Lung (tissue), 12 donors: ENCODE results near the gene XXYLT1. TPM values are rescaled to one million over a fixed set of nuclear protein-coding genes. Genes with fewer than 3 reads are reported as not detected.

Experiments
- ATAC-seq: fragments of 200-7000 bp; cut with Tn5 transposase; one replicate; pipeline ENCODE4 v1.9.1; 2020; ENCODE audit warnings: moderate number of reproducible peaks; ENCODE audit not compliant: insufficient read depth, low FRiP score
- DNase-seq, 3 donors: peaks; one replicate each; pipeline ENCODE4 v3.0.0-alpha.2; 2013 to 2017
- H3K27ac ChIP-seq, 2 donors: one replicate each; pipeline ENCODE4 v1.5.1; 2013; ENCODE audit warnings: mild to moderate bottlenecking in 2 of 2, moderate library complexity in 2 of 2, control low read depth in 1 of 2, inconsistent platforms in 1 of 2, low read depth in 1 of 2, low read length in 1 of 2
- H3K27me3 ChIP-seq, 3 donors: one replicate each; pipeline ENCODE4 v1.5.1; 2013; ENCODE audit warnings: low read length in 2 of 3; ENCODE audit not compliant: control insufficient read depth in 3 of 3, insufficient read depth in 3 of 3
- H3K36me3 ChIP-seq, 4 donors: one replicate each; pipeline ENCODE4 v1.5.1; 2013; ENCODE audit warnings: low read length in 4 of 4, mild to moderate bottlenecking in 1 of 4, moderate library complexity in 1 of 4; ENCODE audit not compliant: control insufficient read depth in 4 of 4, insufficient read depth in 4 of 4
- H3K4me1 ChIP-seq, 5 donors: one replicate each; pipeline ENCODE4 v1.5.1; 2013; ENCODE audit warnings: low read length in 5 of 5, mild to moderate bottlenecking in 2 of 5, moderate library complexity in 1 of 5; ENCODE audit not compliant: control insufficient read depth in 5 of 5, insufficient read depth in 5 of 5
- H3K4me3 ChIP-seq: one replicate; pipeline ENCODE4 v1.5.1; 2013; ENCODE audit warnings: mild to moderate bottlenecking, control low read depth, moderate library complexity
- H3K9ac ChIP-seq, 2 donors: one replicate each; pipeline ENCODE4 v1.5.1; 2013; ENCODE audit warnings: low read length in 2 of 2, control low read depth in 1 of 2; ENCODE audit not compliant: insufficient read depth in 1 of 2
- H3K9me3 ChIP-seq, 4 donors: one replicate each; pipeline ENCODE4 v1.5.1; 2013; ENCODE audit warnings: low read length in 3 of 4, mild to moderate bottlenecking in 1 of 4, moderate library complexity in 1 of 4; ENCODE audit not compliant: control insufficient read depth in 4 of 4, insufficient read depth in 3 of 4
- WGBS, 2 donors: extraction: QIAGEN DNeasy Blood & Tissue Kit; methylation state at CpG; one replicate each; pipeline ENCODE4 v1.1.7; 2013; 5-methylcytosine and 5-hydroxymethylcytosine counted together
- polyA plus RNA-seq, 2 donors: library from polyadenylated mRNA; stranded (reverse); fragments of 200-250 nt; gene quantifications; one replicate each; pipeline ENCODE4 v1.2.1, GENCODE V29; 2013
- total RNA-seq, 2 donors: library from RNA; depleted of rRNA in 1 of 2; stranded (reverse); fragments of >200 nt in 1 of 2; gene quantifications; one replicate each; pipeline ENCODE4 v1.2.1, GENCODE V29; 2014 to 2021
- TF ChIP-seq, protein P1 (sequence below): IDR thresholded peaks from 2 replicates; pipeline ENCODE4 v1.5.1; 2012; ENCODE audit warnings: mild to moderate bottlenecking; ENCODE audit errors: control extremely low read depth, extremely low read depth
- donor health status: control.
- donor health status: control.
- donor health status: Bipolar disorder and iron deficiency.
- donor health status: healthy.
- donor health status: DM: yes; HTN: yes; CAD: no.

The XXYLT1 gene
- total and polyA plus RNA-seq, 4 donors = 4.7 to 15.4 (median 11.4) TPM

- TF ChIP-seq, protein P1, sequence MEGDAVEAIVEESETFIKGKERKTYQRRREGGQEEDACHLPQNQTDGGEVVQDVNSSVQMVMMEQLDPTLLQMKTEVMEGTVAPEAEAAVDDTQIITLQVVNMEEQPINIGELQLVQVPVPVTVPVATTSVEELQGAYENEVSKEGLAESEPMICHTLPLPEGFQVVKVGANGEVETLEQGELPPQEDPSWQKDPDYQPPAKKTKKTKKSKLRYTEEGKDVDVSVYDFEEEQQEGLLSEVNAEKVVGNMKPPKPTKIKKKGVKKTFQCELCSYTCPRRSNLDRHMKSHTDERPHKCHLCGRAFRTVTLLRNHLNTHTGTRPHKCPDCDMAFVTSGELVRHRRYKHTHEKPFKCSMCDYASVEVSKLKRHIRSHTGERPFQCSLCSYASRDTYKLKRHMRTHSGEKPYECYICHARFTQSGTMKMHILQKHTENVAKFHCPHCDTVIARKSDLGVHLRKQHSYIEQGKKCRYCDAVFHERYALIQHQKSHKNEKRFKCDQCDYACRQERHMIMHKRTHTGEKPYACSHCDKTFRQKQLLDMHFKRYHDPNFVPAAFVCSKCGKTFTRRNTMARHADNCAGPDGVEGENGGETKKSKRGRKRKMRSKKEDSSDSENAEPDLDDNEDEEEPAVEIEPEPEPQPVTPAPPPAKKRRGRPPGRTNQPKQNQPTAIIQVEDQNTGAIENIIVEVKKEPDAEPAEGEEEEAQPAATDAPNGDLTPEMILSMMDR = no peak
- Histone ChIP-seq H3K4me3 (no peak overlapping the region), H3K9me3 (no peaks in the 10 kb centered on the region), H3K27ac (no peak overlapping the region), H3K4me1 (peaks cover 0 to 4% (median 0%) of the 10 kb centered on the region in 5 donors), H3K27me3 (no peaks in the 10 kb centered on the region), H3K9ac (no peak overlapping the region), H3K36me3 (peaks cover 0 to 4% (median 0%) of the 10 kb centered on the region in 4 donors)
- DNase-seq (no peak), ATAC-seq (no peak)
- 95 to 96% methylated on average over 1 of the region's 1 CpG for WGBS, 2 donors
Observed at GRCh38 chr3:195140410-195140809, 130.5 kb downstream of the XXYLT1 start.

- ATAC-seq (no peak), DNase-seq (no peak)
- no peak overlapping the region for H3K9ac ChIP-seq
- no peak overlapping the region for H3K27ac ChIP-seq
- H3K36me3 ChIP-seq = peaks cover 0 to 4% (median 0%) of the 10 kb centered on the region in 4 donors
- H3K4me3 ChIP-seq = no peak overlapping the region
- TF ChIP-seq, protein P1 = no peak
- peaks cover 0 to 4% (median 0%) of the 10 kb centered on the region in 5 donors for H3K4me1 ChIP-seq
- H3K9me3 ChIP-seq = no peaks in the 10 kb centered on the region
- H3K27me3 ChIP-seq = no peaks in the 10 kb centered on the region
- WGBS, 2 donors = 91 to 94% methylated on average over 4 of the region's 4 CpGs
Observed at GRCh38 chr3:195139876-195140240, 131.1 kb downstream of the XXYLT1 start.

DNA sequence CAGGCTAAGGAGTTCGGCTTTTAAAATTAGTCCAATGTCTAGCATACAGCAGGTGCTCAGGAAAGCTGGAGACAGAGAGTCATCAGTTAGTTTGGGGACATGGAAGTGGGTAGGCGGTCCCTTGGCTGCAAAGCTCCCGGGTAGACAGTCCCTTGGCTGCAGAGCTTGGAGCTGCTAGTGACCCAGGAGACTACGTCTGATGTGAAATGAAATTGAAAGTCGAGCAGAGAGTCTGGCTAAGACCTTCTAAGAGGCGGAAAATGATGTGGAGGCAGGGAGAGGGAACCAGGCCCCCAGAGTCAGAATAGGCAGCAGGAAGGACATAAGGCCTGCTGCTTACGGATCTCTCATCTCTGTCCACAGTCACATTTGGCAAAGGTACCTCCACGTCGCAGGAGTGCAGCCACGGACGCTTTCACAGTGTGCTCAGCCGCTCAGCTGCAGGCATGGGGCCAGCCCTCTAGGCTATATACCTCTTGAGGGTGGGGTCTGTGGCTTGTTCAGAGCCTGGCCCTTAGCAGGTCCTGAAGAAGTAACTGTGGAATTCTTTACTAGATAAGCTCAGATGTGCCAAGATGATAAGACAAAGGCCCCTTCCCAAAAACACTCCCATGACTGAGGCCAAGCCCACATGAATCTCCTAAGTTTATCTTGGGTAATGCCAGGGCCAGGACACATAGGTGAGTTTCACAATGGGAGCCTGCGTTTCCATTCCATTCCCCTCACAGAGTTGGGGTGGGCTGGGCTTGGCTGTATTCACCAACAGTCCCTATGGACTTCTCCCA lies 131.7 kb downstream of the XXYLT1 start:
- TF ChIP-seq, protein P1 = no peak
- H3K27ac ChIP-seq = no peak overlapping the region
- peaks cover 0 to 4% (median 0%) of the 10 kb centered on the region in 5 donors for H3K4me1 ChIP-seq
- ATAC-seq (no peak), DNase-seq (no peak)
- H3K9ac ChIP-seq = no peak overlapping the region
- WGBS, 2 donors = 81 to 85% methylated on average over 13 of the region's 13 CpGs
- no peaks in the 10 kb centered on the region for H3K9me3 ChIP-seq
- peaks cover 0 to 4% (median 0%) of the 10 kb centered on the region in 4 donors for H3K36me3 ChIP-seq
- no peaks in the 10 kb centered on the region for H3K27me3 ChIP-seq
- no peak overlapping the region for H3K4me3 ChIP-seq
